Nephron progenitor cell (in vitro differentiated cells): Measurements from ENCODE around the gene IL16.

ENCODE experiments used
- DNase-seq: peaks from one replicate; pipeline ENCODE4 v3.0.0; 2021
- H3K27ac Mint-ChIP-seq: 2 replicates; pipeline ENCODE4 v1.8.0; 2021; ENCODE audit warnings: mild to moderate bottlenecking, moderate library complexity, mixed read lengths
- H3K27me3 Mint-ChIP-seq: 2 replicates; pipeline ENCODE4 v1.8.0; 2021; ENCODE audit warnings: mild to moderate bottlenecking, low read depth, mixed read lengths; ENCODE audit not compliant: poor library complexity
- H3K36me3 Mint-ChIP-seq: 2 replicates; pipeline ENCODE4 v1.8.0; 2021; ENCODE audit warnings: low read depth, mixed read lengths
- H3K4me1 Mint-ChIP-seq: 2 replicates; pipeline ENCODE4 v1.8.0; 2021; ENCODE audit warnings: mixed read lengths
- H3K4me3 Mint-ChIP-seq: 2 replicates; pipeline ENCODE4 v1.8.0; 2021; ENCODE audit warnings: mild to moderate bottlenecking, moderate library complexity, mixed read lengths
- H3K9me3 Mint-ChIP-seq: 2 replicates; pipeline ENCODE4 v1.8.0; 2021; ENCODE audit warnings: mild to moderate bottlenecking, moderate library complexity, mixed read lengths
- CTCF ChIP-seq: fragments of 200-600 bp; sonication (generic); IDR thresholded peaks from 2 replicates; pipeline ENCODE4 v1.5.0; 2021; ENCODE audit warnings: antibody characterized with exemption

The IL16 gene

GRCh38 chr15:81316267-81316666, 119.6 kb downstream of the IL16 start:
- Mint-ChIP-seq H3K9me3 (no peaks in the 10 kb centered on the region), H3K4me1 (no peaks in the 10 kb centered on the region), H3K27ac (no peak overlapping the region), H3K27me3 (peaks cover 3% of the 10 kb centered on the region), H3K4me3 (no peak overlapping the region), H3K36me3 (no peaks in the 10 kb centered on the region)
- no peak for TF ChIP-seq CTCF
- no peak for DNase-seq

GRCh38 chr15:81317642-81318017, 121.0 kb downstream of the IL16 start:
- TF ChIP-seq CTCF = no peak
- H3K4me1 Mint-ChIP-seq = peaks cover 5% of the 10 kb centered on the region
- DNase-seq = no peak
- H3K36me3 Mint-ChIP-seq = no peaks in the 10 kb centered on the region
- no peaks in the 10 kb centered on the region for H3K9me3 Mint-ChIP-seq
- H3K27me3 Mint-ChIP-seq = peaks cover 11% of the 10 kb centered on the region
- no peak overlapping the region for H3K27ac Mint-ChIP-seq
- no peak overlapping the region for H3K4me3 Mint-ChIP-seq

- Mint-ChIP-seq H3K27me3 (peaks cover 32% of the 10 kb centered on the region), H3K4me3 (no peak overlapping the region), H3K27ac (no peak overlapping the region), H3K9me3 (no peaks in the 10 kb centered on the region), H3K4me1 (peaks cover 25% of the 10 kb centered on the region), H3K36me3 (no peaks in the 10 kb centered on the region)
- no peak for DNase-seq
- TF ChIP-seq CTCF = no peak
Observed at GRCh38 chr15:81321667-81322066, 125.0 kb downstream of the IL16 start.

- peaks cover 25% of the 10 kb centered on the region for H3K4me1 Mint-ChIP-seq
- no peak overlapping the region for H3K27ac Mint-ChIP-seq
- no peak for DNase-seq
- H3K9me3 Mint-ChIP-seq = no peaks in the 10 kb centered on the region
- H3K36me3 Mint-ChIP-seq = no peaks in the 10 kb centered on the region
- H3K27me3 Mint-ChIP-seq = peaks cover 34% of the 10 kb centered on the region
- TF ChIP-seq CTCF = no peak
- peak overlapping the region; percentile 70 for H3K4me3 Mint-ChIP-seq
Observed at GRCh38 chr15:81322676-81323253, 126.1 kb downstream of the IL16 start.

- Mint-ChIP-seq H3K27ac (no peak overlapping the region), H3K4me1 (peaks cover 25% of the 10 kb centered on the region), H3K27me3 (peaks cover 34% of the 10 kb centered on the region), H3K9me3 (no peaks in the 10 kb centered on the region), H3K4me3 (peak overlapping the region; percentile 98), H3K36me3 (no peaks in the 10 kb centered on the region)
- no peak for DNase-seq
- no peak for TF ChIP-seq CTCF
Observed at GRCh38 chr15:81323559-81323943, 126.9 kb downstream of the IL16 start.
